Transverse colon (tissue), 4 donors: ENCODE results near the gene FAM43B. TPM values are rescaled to one million over a fixed set of nuclear protein-coding genes. Genes with fewer than 3 reads are reported as not detected.

Experiments used
- DNase-seq: peaks from one replicate; pipeline ENCODE4 v3.0.0-alpha.2; 2019
- H3K27ac ChIP-seq, 4 donors: fragments of 200-600 bp; sonication (generic); 2 replicates each; pipeline ENCODE4 v1.5.1; 2016 to 2018; ENCODE audit warnings: inconsistent platforms in 4 of 4
- H3K27me3 ChIP-seq: fragments of 200-600 bp; sonication (generic); 2 replicates; pipeline ENCODE4 v1.5.1; 2017; ENCODE audit warnings: inconsistent platforms
- H3K36me3 ChIP-seq, 4 donors: fragments of 200-600 bp; sonication (generic); 2 replicates each; pipeline ENCODE4 v1.5.1; 2017 to 2019; ENCODE audit warnings: inconsistent platforms in 4 of 4
- H3K4me1 ChIP-seq, 4 donors: fragments of 200-600 bp; sonication (generic); 2 replicates each; pipeline ENCODE4 v1.5.1; 2017 to 2020; ENCODE audit warnings: inconsistent platforms in 4 of 4
- H3K4me3 ChIP-seq, 4 donors: fragments of 200-600 bp; sonication (generic); 1 replicate in 1 of 4; 2 replicates in 3 of 4; pipeline versions ENCODE4 v1.5.1 to v1.6.1; 2017 to 2019; ENCODE audit warnings: inconsistent platforms in 4 of 4
- H3K9me3 ChIP-seq, 2 donors: fragments of 200-600 bp; sonication (generic); 2 replicates each; pipeline ENCODE4 v1.5.1; 2017 to 2019; ENCODE audit warnings: inconsistent platforms in 2 of 2
- EP300 ChIP-seq: sonication (generic); formaldehyde crosslinking; IDR thresholded peaks from one replicate; pipeline ENCODE4 v1.6.1; 2017; ENCODE audit warnings: antibody characterized with exemption, low read depth
- POLR2A ChIP-seq: fragments of 450-650 bp; IDR thresholded peaks from one replicate; pipeline ENCODE4 v1.6.1; 2016; ENCODE audit warnings: antibody characterized with exemption, mild to moderate bottlenecking, moderate library complexity
- POLR2AphosphoS5 ChIP-seq, 3 donors: sonication (generic); formaldehyde crosslinking; IDR thresholded peaks; one replicate each; pipeline ENCODE4 v1.6.1; 2016; ENCODE audit warnings: antibody characterized with exemption in 3 of 3
- WGBS, 2 donors: methylation state at CpG; one replicate each; pipeline ENCODE4 v1.1.5; 2018; ENCODE audit warnings: low coverage in 1 of 2; 5-methylcytosine and 5-hydroxymethylcytosine counted together
- in situ Hi-C, 4 donors: fragments of 200-750 bp; cut with MboI; loops; one replicate each; pipeline versions ENCODE4 v1.15.0 to v1.15.1; 2017; ENCODE audit warnings: low sequenced_read_pairs in 3 of 4, low pct_ligation_motif_present in 1 of 4, low pct_unique_long_range_greater_than_20kb in 1 of 4
- intact Hi-C: fragments of 100-400 bp; cut with DNase I; formaldehyde crosslinking; loops from one replicate; pipeline ENCODE4 v1.15.1; 2023; ENCODE audit warnings: low total_unique reads
- total RNA-seq, 4 donors: library from RNA; depleted of rRNA; stranded (reverse); fragments of >200 nt; gene quantifications; one replicate each; pipeline ENCODE4 v1.1.0, GENCODE V29; 2016
- TF ChIP-seq, protein P1 (sequence below), 5 experiments: fragments of 200-600 bp in 3 of 5; fragments of 450-650 bp in 2 of 5; sonication (generic) in 3 of 5; IDR thresholded peaks; 1 replicate in 2 of 5; 2 replicates in 3 of 5; pipeline ENCODE4 v1.5.1; 2016 to 2017; ENCODE audit warnings: antibody characterized with exemption in 5 of 5, inconsistent platforms in 3 of 5, mild to moderate bottlenecking in 2 of 5, moderate library complexity in 1 of 5

The FAM43B gene
- total RNA-seq, 4 donors from 2014 or later = not detected

DNA sequence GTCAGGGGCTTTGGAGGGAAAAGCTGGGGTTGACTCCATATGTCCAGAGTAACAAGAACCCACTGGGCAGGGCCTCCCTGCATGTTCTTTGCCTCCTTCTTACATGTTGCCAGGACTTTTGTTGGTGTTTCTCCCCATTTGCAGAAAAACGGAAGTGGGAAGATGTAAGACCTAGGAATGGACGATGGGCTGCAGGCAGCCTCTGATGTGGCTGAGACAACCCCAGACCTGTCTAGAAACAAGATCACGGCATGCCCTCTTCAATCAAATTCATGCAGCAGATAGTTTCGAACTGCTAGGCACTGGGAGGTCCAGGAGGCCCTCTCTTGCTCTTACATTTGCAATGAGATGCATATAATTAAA is 3.4 kb downstream of the FAM43B start:
- peaks cover 0 to 22% (median 10%) of the 10 kb centered on the region in 4 donors for H3K4me1 ChIP-seq
- H3K27me3 ChIP-seq = peaks cover 53% of the 10 kb centered on the region
- no peak overlapping the region for H3K4me3 ChIP-seq
- no peaks in the 10 kb centered on the region for H3K36me3 ChIP-seq
- intact Hi-C loops (no loop called here), in situ Hi-C loops (no loop called here)
- no peak overlapping the region for H3K27ac ChIP-seq
- DNase-seq = no peak
- TF ChIP-seq, protein P1, sequence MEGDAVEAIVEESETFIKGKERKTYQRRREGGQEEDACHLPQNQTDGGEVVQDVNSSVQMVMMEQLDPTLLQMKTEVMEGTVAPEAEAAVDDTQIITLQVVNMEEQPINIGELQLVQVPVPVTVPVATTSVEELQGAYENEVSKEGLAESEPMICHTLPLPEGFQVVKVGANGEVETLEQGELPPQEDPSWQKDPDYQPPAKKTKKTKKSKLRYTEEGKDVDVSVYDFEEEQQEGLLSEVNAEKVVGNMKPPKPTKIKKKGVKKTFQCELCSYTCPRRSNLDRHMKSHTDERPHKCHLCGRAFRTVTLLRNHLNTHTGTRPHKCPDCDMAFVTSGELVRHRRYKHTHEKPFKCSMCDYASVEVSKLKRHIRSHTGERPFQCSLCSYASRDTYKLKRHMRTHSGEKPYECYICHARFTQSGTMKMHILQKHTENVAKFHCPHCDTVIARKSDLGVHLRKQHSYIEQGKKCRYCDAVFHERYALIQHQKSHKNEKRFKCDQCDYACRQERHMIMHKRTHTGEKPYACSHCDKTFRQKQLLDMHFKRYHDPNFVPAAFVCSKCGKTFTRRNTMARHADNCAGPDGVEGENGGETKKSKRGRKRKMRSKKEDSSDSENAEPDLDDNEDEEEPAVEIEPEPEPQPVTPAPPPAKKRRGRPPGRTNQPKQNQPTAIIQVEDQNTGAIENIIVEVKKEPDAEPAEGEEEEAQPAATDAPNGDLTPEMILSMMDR (IDR thresholded peaks at IDR 0.05) = no peak
- TF ChIP-seq POLR2AphosphoS5 (IDR thresholded peaks at IDR 0.05) = no peak
- no peak for TF ChIP-seq EP300
- no peak for TF ChIP-seq POLR2A
- H3K9me3 ChIP-seq = no peaks in the 10 kb centered on the region
- WGBS, 2 donors = 64 to 88% methylated on average over 4 of the region's 4 CpGs

DNA sequence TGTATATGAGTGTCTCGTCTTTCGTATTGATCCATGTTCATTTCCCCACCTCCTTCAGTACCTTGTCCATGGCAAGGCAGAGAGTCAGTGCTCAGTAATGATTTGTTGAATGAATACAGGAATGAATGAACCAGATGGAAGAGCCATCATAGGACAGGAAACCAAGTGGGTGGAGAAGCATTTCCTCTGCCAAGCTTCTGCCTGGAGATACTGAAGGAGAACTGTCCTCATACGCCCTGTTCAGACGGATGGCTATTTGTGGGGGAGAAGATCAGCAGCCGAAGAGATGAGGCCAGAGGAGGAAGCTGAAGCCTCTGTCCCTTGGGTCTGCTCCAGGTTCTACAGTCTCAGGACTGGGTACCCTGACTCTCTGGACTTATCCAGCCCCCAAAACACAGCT is 5.8 kb downstream of the FAM43B start:
- Histone ChIP-seq H3K27me3 (peaks cover 34% of the 10 kb centered on the region), H3K27ac (no peak overlapping the region), H3K9me3 (no peaks in the 10 kb centered on the region), H3K4me1 (peaks cover 0 to 10% (median 3%) of the 10 kb centered on the region in 4 donors), H3K4me3 (no peak overlapping the region), H3K36me3 (no peaks in the 10 kb centered on the region)
- WGBS, 2 donors = 80% methylated on average over 5 of the region's 5 CpGs; no CpG with 5 or more reads in 1 of the 2 donors
- TF ChIP-seq POLR2AphosphoS5 (IDR thresholded peaks at IDR 0.05) = no peak
- TF ChIP-seq, protein P1 (IDR thresholded peaks at IDR 0.05) = no peak
- TF ChIP-seq POLR2A = no peak
- TF ChIP-seq EP300 = no peak
- in situ Hi-C loops (no loop called here), intact Hi-C loops (no loop called here)
- no peak for DNase-seq

DNA sequence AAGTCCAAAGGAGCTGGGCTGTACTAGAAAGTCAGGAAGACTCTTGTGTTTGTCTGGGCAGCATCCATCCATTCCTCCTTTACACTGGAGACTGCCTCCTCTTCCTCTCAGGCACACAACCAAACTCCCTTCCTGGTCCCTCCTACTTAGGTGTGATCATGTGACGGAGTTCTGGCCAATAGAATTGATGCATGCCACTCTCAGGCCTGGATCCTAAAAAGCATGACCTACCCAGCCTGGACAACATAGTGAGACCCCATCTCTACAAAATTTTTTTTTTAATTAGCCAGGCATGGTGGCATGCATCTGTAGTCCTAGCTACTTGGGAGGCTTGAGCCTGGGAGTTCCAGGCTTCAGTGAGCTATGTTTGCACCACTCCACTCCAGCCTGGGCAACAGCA is 8.6 kb downstream of the FAM43B start:
- Histone ChIP-seq H3K4me3 (no peak overlapping the region), H3K9me3 (no peaks in the 10 kb centered on the region), H3K27me3 (peaks cover 6% of the 10 kb centered on the region), H3K27ac (no peak overlapping the region), H3K4me1 (no peaks in the 10 kb centered on the region), H3K36me3 (no peaks in the 10 kb centered on the region)
- intact Hi-C loops (no loop called here), in situ Hi-C loops (no loop called here)
- TF ChIP-seq POLR2A (no peak), EP300 (no peak), POLR2AphosphoS5 (IDR thresholded peaks at IDR 0.05) (no peak)
- TF ChIP-seq, protein P1 (IDR thresholded peaks at IDR 0.05) = no peak
- no peak for DNase-seq
- WGBS, 2 donors = 57 to 81% methylated on average over 1 of the region's 1 CpG

DNA sequence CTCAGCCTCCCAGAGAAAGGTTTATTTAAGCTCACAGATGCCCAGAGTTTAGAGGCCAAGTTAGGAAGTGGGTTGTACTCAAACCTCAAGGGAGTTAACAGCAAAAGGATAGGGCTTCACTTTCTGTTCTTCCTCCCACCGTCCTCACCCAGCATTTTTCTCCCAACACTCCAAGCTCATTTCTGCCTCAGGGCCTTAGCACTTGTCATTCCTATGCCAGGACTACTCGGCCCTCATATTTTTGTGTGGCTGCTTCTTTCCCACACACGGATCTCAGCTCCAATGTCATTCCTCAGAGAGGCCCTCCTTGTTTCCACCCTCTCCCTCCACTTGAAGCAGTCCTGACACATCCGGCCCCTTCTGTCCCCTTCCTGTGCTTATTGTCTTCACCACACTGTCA is 12.9 kb downstream of the FAM43B start:
- 68 to 70% methylated on average over 2 to 4 of the region's 4 CpGs for WGBS, 2 donors
- no peak overlapping the region for H3K27ac ChIP-seq
- no peaks in the 10 kb centered on the region for H3K4me1 ChIP-seq
- no peaks in the 10 kb centered on the region for H3K9me3 ChIP-seq
- no peaks in the 10 kb centered on the region for H3K36me3 ChIP-seq
- intact Hi-C loops = no loop called here
- DNase-seq = no peak
- in situ Hi-C loops = no loop called here
- H3K27me3 ChIP-seq = peaks cover 14% of the 10 kb centered on the region
- no peak for TF ChIP-seq POLR2AphosphoS5 (IDR thresholded peaks at IDR 0.05)
- no peak for TF ChIP-seq EP300
- TF ChIP-seq, protein P1 (IDR thresholded peaks at IDR 0.05) = no peak
- no peak for TF ChIP-seq POLR2A
- no peak overlapping the region for H3K4me3 ChIP-seq
